ENCODE results near the gene CDH4.

- TF ChIP-seq REST (IDR thresholded peaks at IDR 0.05; ENCODE audit: borderline replicate concordance) (no peak), REST (CRISPR knock-in tag; IDR thresholded peaks at IDR 0.05; ENCODE audit: low read depth) (no peak), FOXA1 (IDR thresholded peaks at IDR 0.05; ENCODE audit: borderline replicate concordance) (no peak), SOX6 (IDR thresholded peaks at IDR 0.05) (no peak), POLR2A (conservative IDR thresholded peaks at IDR 0.05) (no peak), HEY1 (CRISPR knock-in tag; IDR thresholded peaks at IDR 0.05; ENCODE audit: borderline replicate concordance) (no peak), MAFK (IDR thresholded peaks at IDR 0.05; ENCODE audit: low read length) (no peak), ETV1 (tag; conservative IDR thresholded peaks at IDR 0.05; ENCODE audit: low read depth) (no peak), MAX (CRISPR knock-in tag; IDR thresholded peaks at IDR 0.05) (no peak), USF1 (CRISPR knock-in tag; IDR thresholded peaks at IDR 0.05) (no peak), L3MBTL2 (IDR thresholded peaks at IDR 0.05) (no peak), CSDE1 (IDR thresholded peaks at IDR 0.05) (no peak), PURB (CRISPR knock-in tag; IDR thresholded peaks at IDR 0.05; ENCODE audit: low read depth) (no peak)
- TF ChIP-seq, protein P1, sequence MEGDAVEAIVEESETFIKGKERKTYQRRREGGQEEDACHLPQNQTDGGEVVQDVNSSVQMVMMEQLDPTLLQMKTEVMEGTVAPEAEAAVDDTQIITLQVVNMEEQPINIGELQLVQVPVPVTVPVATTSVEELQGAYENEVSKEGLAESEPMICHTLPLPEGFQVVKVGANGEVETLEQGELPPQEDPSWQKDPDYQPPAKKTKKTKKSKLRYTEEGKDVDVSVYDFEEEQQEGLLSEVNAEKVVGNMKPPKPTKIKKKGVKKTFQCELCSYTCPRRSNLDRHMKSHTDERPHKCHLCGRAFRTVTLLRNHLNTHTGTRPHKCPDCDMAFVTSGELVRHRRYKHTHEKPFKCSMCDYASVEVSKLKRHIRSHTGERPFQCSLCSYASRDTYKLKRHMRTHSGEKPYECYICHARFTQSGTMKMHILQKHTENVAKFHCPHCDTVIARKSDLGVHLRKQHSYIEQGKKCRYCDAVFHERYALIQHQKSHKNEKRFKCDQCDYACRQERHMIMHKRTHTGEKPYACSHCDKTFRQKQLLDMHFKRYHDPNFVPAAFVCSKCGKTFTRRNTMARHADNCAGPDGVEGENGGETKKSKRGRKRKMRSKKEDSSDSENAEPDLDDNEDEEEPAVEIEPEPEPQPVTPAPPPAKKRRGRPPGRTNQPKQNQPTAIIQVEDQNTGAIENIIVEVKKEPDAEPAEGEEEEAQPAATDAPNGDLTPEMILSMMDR (IDR thresholded peaks at IDR 0.05 in 2 of 3, conservative IDR thresholded peaks at IDR 0.05 in 1 of 3; ENCODE audit: insufficient read depth in 2 of 3, low read depth in 1 of 3, low read length in 3 of 3): no peak
Measured at GRCh38 chr20:61950641-61951071, 698.6 kb downstream of the CDH4 start.
